Effector memory CD8-positive, alpha-beta T cell (primary cell): Measurements from ENCODE around the gene RND2.
"Not testable (repeated sequence)": the region's sequence is repeated elsewhere in the genome, so short reads cannot be mapped to it uniquely, and the experiment has no call there.

Source experiments
- ATAC-seq: fragments of 150-1000 bp; cut with Tn5 transposase; replicated peaks from 2 replicates; pipeline ENCODE4 v1.10.0; 2021; ENCODE audit warnings: mild to moderate bottlenecking, moderate library complexity
- DNase-seq, 3 experiments: peaks; one replicate each; pipeline ENCODE4 v3.0.0; 2021
- H3K27ac Mint-ChIP-seq, 2 donors: one replicate each; pipeline ENCODE4 v1.8.0; 2022; ENCODE audit warnings: mild to moderate bottlenecking in 2 of 2, mixed read lengths in 2 of 2, moderate library complexity in 2 of 2
- H3K27me3 Mint-ChIP-seq, 2 donors: one replicate each; pipeline ENCODE4 v1.8.0; 2022; ENCODE audit warnings: mixed read lengths in 2 of 2
- H3K36me3 Mint-ChIP-seq: one replicate; pipeline ENCODE4 v1.8.0; 2022; ENCODE audit warnings: mild to moderate bottlenecking, moderate library complexity, mixed read lengths; ENCODE audit not compliant: insufficient read depth
- H3K4me1 Mint-ChIP-seq, 2 donors: one replicate each; pipeline ENCODE4 v1.8.0; 2022; ENCODE audit warnings: low read depth in 2 of 2, mixed read lengths in 2 of 2
- H3K4me3 Mint-ChIP-seq, 2 donors: one replicate each; pipeline ENCODE4 v1.8.0; 2022; ENCODE audit warnings: mild to moderate bottlenecking in 2 of 2, mixed read lengths in 2 of 2, moderate library complexity in 2 of 2
- H3K9me3 Mint-ChIP-seq, 2 donors: one replicate each; pipeline ENCODE4 v1.8.0; 2022; ENCODE audit warnings: mixed read lengths in 2 of 2

RND2 gene

GRCh38 chr17:42993913-42994312 lies 31.1 kb upstream of the RND2 start:
- not testable (repeated sequence) for ATAC-seq, DNase-seq, H3K27me3 Mint-ChIP-seq, H3K4me1 Mint-ChIP-seq, H3K9me3 Mint-ChIP-seq, H3K4me3 Mint-ChIP-seq
- H3K27ac Mint-ChIP-seq = peak overlapping the region in 1 of 2 donors; percentile 45
- H3K36me3 Mint-ChIP-seq = peaks cover 44% of the 10 kb centered on the region

- H3K27ac Mint-ChIP-seq = peak overlapping the region; percentile 99
- H3K36me3 Mint-ChIP-seq = peaks cover 44% of the 10 kb centered on the region
- no peaks in the 10 kb centered on the region for H3K9me3 Mint-ChIP-seq
- H3K4me3 Mint-ChIP-seq = peak overlapping the region; percentile 92 to 93
- no peak for ATAC-seq
- no peak for DNase-seq
- H3K4me1 Mint-ChIP-seq = peaks cover 20 to 23% of the 10 kb centered on the region in 2 donors
- no peaks in the 10 kb centered on the region for H3K27me3 Mint-ChIP-seq
Measured at GRCh38 chr17:42997390-42997983, 27.5 kb upstream of the RND2 start.

- Mint-ChIP-seq H3K4me1 (peaks cover 20 to 23% of the 10 kb centered on the region in 2 donors), H3K27me3 (no peaks in the 10 kb centered on the region), H3K36me3 (peaks cover 52% of the 10 kb centered on the region), H3K27ac (peak within 1 kb of the TSS; percentile 99), H3K4me3 (peak within 1 kb of the TSS; percentile 92 to 93), H3K9me3 (no peaks in the 10 kb centered on the region)
- ATAC-seq = peak; percentile 93
- peak; percentile 98 to 99 (median 98) for DNase-seq
Measured at GRCh38 chr17:42997984-42998938, 26.8 kb upstream of the RND2 start, which contains the start of gene RPL27. TSS of gene RPL27 (plus strand) at chr17:42998419. CDS start at chr17:42998751, 332 bp downstream.

- Mint-ChIP-seq H3K9me3 (no peaks in the 10 kb centered on the region), H3K4me3 (peak overlapping the region; percentile 92 to 93), H3K4me1 (peaks cover 20 to 23% of the 10 kb centered on the region in 2 donors), H3K36me3 (peaks cover 60% of the 10 kb centered on the region), H3K27ac (peak overlapping the region; percentile 99), H3K27me3 (no peaks in the 10 kb centered on the region)
- no peak for ATAC-seq
- DNase-seq = no peak
Measured at GRCh38 chr17:42999003-42999525, 26.0 kb upstream of the RND2 start.

GRCh38 chr17:43000894-43001293 lies 24.1 kb upstream of the RND2 start:
- H3K4me3 Mint-ChIP-seq, H3K27me3 Mint-ChIP-seq, H3K9me3 Mint-ChIP-seq, DNase-seq, ATAC-seq: not testable (repeated sequence)
- H3K27ac Mint-ChIP-seq = peak overlapping the region; percentile 41 to 80
- H3K4me1 Mint-ChIP-seq = peaks cover 20 to 23% of the 10 kb centered on the region in 2 donors
- peaks cover 67% of the 10 kb centered on the region for H3K36me3 Mint-ChIP-seq

- DNase-seq (no peak), ATAC-seq (no peak)
- peaks cover 19 to 21% of the 10 kb centered on the region in 2 donors for H3K4me1 Mint-ChIP-seq
- no peak overlapping the region for H3K4me3 Mint-ChIP-seq
- H3K27me3 Mint-ChIP-seq = no peaks in the 10 kb centered on the region
- H3K27ac Mint-ChIP-seq = peak overlapping the region in 1 of 2 donors; percentile 44
- H3K36me3 Mint-ChIP-seq = peaks cover 60% of the 10 kb centered on the region
- H3K9me3 Mint-ChIP-seq = no peaks in the 10 kb centered on the region
Measured at GRCh38 chr17:43003542-43004172, 21.4 kb upstream of the RND2 start.

GRCh38 chr17:43006639-43007551 lies 18.1 kb upstream of the RND2 start, which contains the start of gene IFI35:
TSS of gene IFI35 (plus strand) at chr17:43006784. CDS start at chr17:43006948, 164 bp downstream.
- Mint-ChIP-seq H3K4me3 (peak within 1 kb of the TSS; percentile 97 to 98), H3K9me3 (no peaks in the 10 kb centered on the region), H3K4me1 (peaks cover 12 to 18% of the 10 kb centered on the region in 2 donors), H3K27ac (peak within 1 kb of the TSS; percentile 96 to 97), H3K36me3 (peaks cover 35% of the 10 kb centered on the region), H3K27me3 (no peaks in the 10 kb centered on the region)
- ATAC-seq = peak; percentile 98
- DNase-seq = peak; percentile 76 to 81 (median 76)

GRCh38 chr17:43010667-43011308 lies 14.2 kb upstream of the RND2 start:
- peak overlapping the region; percentile 22 to 53 for H3K27ac Mint-ChIP-seq
- no peak for ATAC-seq
- no peaks in the 10 kb centered on the region for H3K9me3 Mint-ChIP-seq
- H3K4me3 Mint-ChIP-seq = no peak overlapping the region
- no peaks in the 10 kb centered on the region for H3K27me3 Mint-ChIP-seq
- H3K4me1 Mint-ChIP-seq = peaks cover 16 to 18% of the 10 kb centered on the region in 2 donors
- DNase-seq = no peak
- peaks cover 31% of the 10 kb centered on the region for H3K36me3 Mint-ChIP-seq

GRCh38 chr17:43011728-43012472 lies 13.1 kb upstream of the RND2 start:
- Mint-ChIP-seq H3K27ac (peak overlapping the region; percentile 12 to 65), H3K9me3 (no peaks in the 10 kb centered on the region), H3K27me3 (no peaks in the 10 kb centered on the region), H3K36me3 (peaks cover 31% of the 10 kb centered on the region), H3K4me3 (no peak overlapping the region), H3K4me1 (peaks cover 12 to 14% of the 10 kb centered on the region in 2 donors)
- DNase-seq (no peak), ATAC-seq (no peak)

GRCh38 chr17:43013296-43013695 lies 11.7 kb upstream of the RND2 start:
- no peak for DNase-seq
- H3K27ac Mint-ChIP-seq = peak overlapping the region in 1 of 2 donors; percentile 65
- H3K4me3 Mint-ChIP-seq = no peak overlapping the region
- H3K36me3 Mint-ChIP-seq = peaks cover 31% of the 10 kb centered on the region
- no peak for ATAC-seq
- H3K27me3 Mint-ChIP-seq = no peaks in the 10 kb centered on the region
- no peaks in the 10 kb centered on the region for H3K9me3 Mint-ChIP-seq
- H3K4me1 Mint-ChIP-seq = peaks cover 10 to 12% of the 10 kb centered on the region in 2 donors

- Mint-ChIP-seq H3K4me1 (peaks cover 13 to 17% of the 10 kb centered on the region in 2 donors), H3K9me3 (no peaks in the 10 kb centered on the region), H3K36me3 (peaks cover 35% of the 10 kb centered on the region), H3K27me3 (no peaks in the 10 kb centered on the region), H3K4me3 (no peak overlapping the region), H3K27ac (peak overlapping the region; percentile 59 to 65)
- DNase-seq (no peak), ATAC-seq (no peak)
Measured at GRCh38 chr17:43014020-43014648, 10.9 kb upstream of the RND2 start.
